Vagina (tissue), 2 donors: Measurements from ENCODE around the gene SALL1. TPM values are rescaled to one million over a fixed set of nuclear protein-coding genes. Genes with fewer than 3 reads are reported as not detected.

ENCODE experiments used
- DNase-seq, 2 donors: peaks; one replicate each; pipeline ENCODE4 v3.0.0-alpha.2; 2017; ENCODE audit errors: extremely low spot score in 2 of 2
- H3K27ac ChIP-seq: fragments of 200-600 bp; sonication (generic); one replicate; pipeline ENCODE4 v1.5.1; 2019
- H3K27me3 ChIP-seq: fragments of 200-600 bp; sonication (generic); one replicate; pipeline ENCODE4 v1.5.1; 2019
- H3K36me3 ChIP-seq, 2 donors: fragments of 200-600 bp; sonication (generic); one replicate each; pipeline ENCODE4 v1.5.1; 2017 to 2019
- H3K4me1 ChIP-seq: fragments of 200-600 bp; sonication (generic); one replicate; pipeline ENCODE4 v1.5.1; 2019
- H3K4me3 ChIP-seq, 2 donors: fragments of 200-600 bp; sonication (generic); 1 replicate in 1 of 2; 2 replicates in 1 of 2; pipeline ENCODE4 v1.5.1; 2016 to 2019
- H3K9me3 ChIP-seq: fragments of 200-600 bp; sonication (generic); one replicate; pipeline ENCODE4 v1.5.1; 2019
- CTCF ChIP-seq, 3 experiments: fragments of 450-650 bp in 2 of 3; fragments of 200-600 bp in 1 of 3; sonication (generic) in 1 of 3; IDR thresholded peaks; one replicate each; pipeline ENCODE4 v1.5.1; 2017 to 2019; ENCODE audit warnings: antibody characterized with exemption in 3 of 3, mild to moderate bottlenecking in 2 of 3, moderate library complexity in 2 of 3
- POLR2A ChIP-seq, 2 donors: fragments of 450-650 bp; IDR thresholded peaks; one replicate each; pipeline ENCODE4 v1.6.1; 2017; ENCODE audit warnings: antibody characterized with exemption in 2 of 2, mild to moderate bottlenecking in 2 of 2, moderate library complexity in 2 of 2
- POLR2AphosphoS5 ChIP-seq, 2 donors: sonication (generic); formaldehyde crosslinking; IDR thresholded peaks; one replicate each; pipeline ENCODE4 v1.9.0; 2017; ENCODE audit warnings: antibody characterized with exemption in 2 of 2, mild to moderate bottlenecking in 2 of 2, low read depth in 1 of 2; ENCODE audit not compliant: insufficient read depth in 1 of 2
- intact Hi-C: fragments of 100-400 bp; cut with DNase I; formaldehyde crosslinking; loops from one replicate; pipeline ENCODE4 v1.15.1; 2023
- total RNA-seq: library from RNA; depleted of rRNA; stranded (reverse); fragments of >200 nt; gene quantifications from one replicate; pipeline ENCODE4 v1.2.3, GENCODE V29; 2016

SALL1 gene
- total RNA-seq, 1 donor from 2014 or later: 6.9 TPM

GRCh38 chr16:51137097-51137496 is 14.0 kb downstream of the SALL1 start:
- H3K27ac ChIP-seq: peak overlapping the region; percentile 40
- H3K9me3 ChIP-seq: no peaks in the 10 kb centered on the region
- H3K4me1 ChIP-seq: peaks cover 26% of the 10 kb centered on the region
- H3K27me3 ChIP-seq: no peaks in the 10 kb centered on the region
- peak in 1 of 2 donors; percentile 40 for TF ChIP-seq POLR2AphosphoS5 (IDR thresholded peaks at IDR 0.05; ENCODE audit: insufficient read depth in 1 of 2, low read depth in 1 of 2)
- no peak for TF ChIP-seq POLR2A (IDR thresholded peaks at IDR 0.05)
- intact Hi-C loops: no loop called here
- no peak overlapping the region for H3K4me3 ChIP-seq
- DNase-seq: no peak
- H3K36me3 ChIP-seq: peaks cover 0 to 6% of the 10 kb centered on the region in 2 donors

DNA sequence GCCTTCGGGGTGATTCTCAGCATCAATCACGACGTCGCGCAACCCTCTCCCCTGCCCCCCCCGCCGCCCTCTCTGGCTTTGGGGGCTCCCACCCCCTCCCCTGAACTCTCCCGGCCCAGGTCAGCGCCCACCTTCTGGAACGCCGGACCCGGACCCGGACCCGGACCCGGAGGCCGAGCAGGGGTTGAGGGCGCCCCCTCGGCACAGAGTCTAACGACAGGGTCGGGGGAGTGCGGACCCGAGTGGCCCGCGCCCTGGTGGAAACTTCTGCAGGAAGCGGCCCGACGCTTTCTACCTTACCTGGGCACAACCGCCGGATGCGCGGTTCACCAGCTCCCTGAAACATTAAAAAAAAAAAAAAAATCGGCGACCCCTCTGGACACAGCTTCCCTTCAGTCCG is 16.2 kb downstream of the SALL1 start:
- intact Hi-C loops: no loop called here
- no peaks in the 10 kb centered on the region for H3K27me3 ChIP-seq
- DNase-seq: no peak
- peak overlapping the region; percentile 28 to 36 for H3K4me3 ChIP-seq
- H3K4me1 ChIP-seq: peaks cover 26% of the 10 kb centered on the region
- H3K27ac ChIP-seq: peak overlapping the region; percentile 81
- peaks cover 0 to 2% of the 10 kb centered on the region in 2 donors for H3K36me3 ChIP-seq
- TF ChIP-seq CTCF (IDR thresholded peaks at IDR 0.05) (no peak), POLR2AphosphoS5 (IDR thresholded peaks at IDR 0.05; ENCODE audit: insufficient read depth in 1 of 2, low read depth in 1 of 2) (no peak), POLR2A (IDR thresholded peaks at IDR 0.05) (no peak)
- no peaks in the 10 kb centered on the region for H3K9me3 ChIP-seq

GRCh38 chr16:51134269-51134812 is 16.7 kb downstream of the SALL1 start:
- no peak for DNase-seq
- peak overlapping the region; percentile 28 to 36 for H3K4me3 ChIP-seq
- H3K36me3 ChIP-seq: no peaks in the 10 kb centered on the region
- no peaks in the 10 kb centered on the region for H3K27me3 ChIP-seq
- no peaks in the 10 kb centered on the region for H3K9me3 ChIP-seq
- TF ChIP-seq POLR2A (IDR thresholded peaks at IDR 0.05) (no peak), POLR2AphosphoS5 (IDR thresholded peaks at IDR 0.05; ENCODE audit: insufficient read depth in 1 of 2, low read depth in 1 of 2) (peak in 1 of 2 donors; percentile 37)
- H3K4me1 ChIP-seq: peaks cover 24% of the 10 kb centered on the region
- peak overlapping the region; percentile 81 for H3K27ac ChIP-seq
- intact Hi-C loops: no loop called here

GRCh38 chr16:51133688-51134087 is 17.4 kb downstream of the SALL1 start:
- TF ChIP-seq POLR2AphosphoS5 (IDR thresholded peaks at IDR 0.05; ENCODE audit: insufficient read depth in 1 of 2, low read depth in 1 of 2): no peak
- no peaks in the 10 kb centered on the region for H3K9me3 ChIP-seq
- peak overlapping the region; percentile 81 for H3K27ac ChIP-seq
- peak overlapping the region; percentile 28 to 36 for H3K4me3 ChIP-seq
- H3K36me3 ChIP-seq: no peaks in the 10 kb centered on the region
- peaks cover 19% of the 10 kb centered on the region for H3K4me1 ChIP-seq
- no peaks in the 10 kb centered on the region for H3K27me3 ChIP-seq
- intact Hi-C loops: no loop called here
- no peak for DNase-seq

- DNase-seq: no peak
- Histone ChIP-seq H3K4me3 (peak overlapping the region in 1 of 2 donors; percentile 28), H3K4me1 (peaks cover 14% of the 10 kb centered on the region), H3K36me3 (no peaks in the 10 kb centered on the region), H3K9me3 (no peaks in the 10 kb centered on the region), H3K27me3 (no peaks in the 10 kb centered on the region), H3K27ac (peak overlapping the region; percentile 81)
- intact Hi-C loops: no loop called here
- no peak for TF ChIP-seq CTCF (IDR thresholded peaks at IDR 0.05)
- TF ChIP-seq POLR2AphosphoS5 (IDR thresholded peaks at IDR 0.05; ENCODE audit: insufficient read depth in 1 of 2, low read depth in 1 of 2): no peak
- no peak for TF ChIP-seq POLR2A (IDR thresholded peaks at IDR 0.05)
Observed at GRCh38 chr16:51133183-51133582, 17.9 kb downstream of the SALL1 start.

DNA sequence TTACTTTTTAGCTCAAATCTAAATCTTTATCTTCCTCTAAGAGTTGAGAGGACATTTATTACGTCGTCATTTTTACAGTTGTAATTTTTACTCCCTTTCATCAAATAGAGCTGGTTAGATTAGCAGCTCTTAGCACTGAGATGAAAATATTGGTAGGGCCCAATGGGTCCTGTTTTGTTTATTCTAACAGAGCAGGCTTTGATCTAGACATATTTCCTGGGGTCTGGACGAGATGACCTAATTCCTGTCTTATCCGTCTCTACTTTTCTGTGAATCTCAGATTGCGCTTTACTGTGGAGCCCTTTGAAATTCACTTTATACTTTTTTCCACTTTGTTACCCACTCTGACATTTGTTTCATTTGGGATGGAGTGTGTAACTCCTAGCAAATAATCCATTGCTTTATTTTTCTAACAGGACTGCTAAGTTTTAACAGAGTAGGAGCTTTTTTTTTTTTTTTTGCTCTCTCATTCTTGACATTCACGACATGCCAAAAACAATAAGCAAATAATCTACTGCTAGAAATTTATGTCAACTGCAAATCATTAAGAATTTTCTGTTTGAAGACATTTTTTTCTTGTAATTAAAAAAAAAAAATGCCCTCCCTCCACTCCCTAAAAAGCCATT is 18.5 kb downstream of the SALL1 start:
- intact Hi-C loops: no loop called here
- Histone ChIP-seq H3K27ac (peak overlapping the region; percentile 81), H3K36me3 (no peaks in the 10 kb centered on the region), H3K9me3 (no peaks in the 10 kb centered on the region), H3K27me3 (no peaks in the 10 kb centered on the region), H3K4me1 (peaks cover 10% of the 10 kb centered on the region), H3K4me3 (no peak overlapping the region)
- no peak for DNase-seq
- TF ChIP-seq POLR2A (IDR thresholded peaks at IDR 0.05) (no peak), POLR2AphosphoS5 (IDR thresholded peaks at IDR 0.05; ENCODE audit: insufficient read depth in 1 of 2, low read depth in 1 of 2) (no peak), CTCF (IDR thresholded peaks at IDR 0.05) (no peak)
